Subcutaneous abdominal adipose tissue (tissue), 5 donors: Measurements from ENCODE around the gene TRDN.

Source experiments
- H3K27ac ChIP-seq: one replicate; pipeline ENCODE4 v1.7.0; 2013; ENCODE audit warnings: low read depth, mild to moderate bottlenecking, inconsistent platforms, low read length, moderate library complexity
- H3K27me3 ChIP-seq, 5 donors: one replicate each; pipeline ENCODE4 v1.7.0; 2013; ENCODE audit warnings: low read length in 5 of 5, inconsistent platforms in 1 of 5; ENCODE audit not compliant: control insufficient read depth in 5 of 5, insufficient read depth in 4 of 5
- H3K36me3 ChIP-seq, 5 donors: one replicate each; pipeline ENCODE4 v1.7.0; 2013; ENCODE audit warnings: low read length in 5 of 5; ENCODE audit not compliant: control insufficient read depth in 5 of 5, insufficient read depth in 5 of 5
- H3K4me1 ChIP-seq, 5 donors: one replicate each; pipeline ENCODE4 v1.7.0; 2013; ENCODE audit warnings: low read length in 5 of 5, mild to moderate bottlenecking in 3 of 5, moderate library complexity in 1 of 5; ENCODE audit not compliant: control insufficient read depth in 5 of 5, insufficient read depth in 5 of 5
- H3K4me3 ChIP-seq, 5 donors: one replicate each; pipeline ENCODE4 v1.7.0; 2013; ENCODE audit warnings: low read length in 5 of 5, low read depth in 1 of 5
- H3K9ac ChIP-seq, 5 donors: one replicate each; pipeline ENCODE4 v1.7.0; 2013; ENCODE audit warnings: low read length in 5 of 5, mild to moderate bottlenecking in 4 of 5, moderate library complexity in 3 of 5
- H3K9me3 ChIP-seq, 5 donors: one replicate each; pipeline ENCODE4 v1.7.0; 2013; ENCODE audit warnings: low read length in 5 of 5; ENCODE audit not compliant: control insufficient read depth in 5 of 5
- donor health status: healthy.
- donor health status: healthy.
- donor health status: healthy.
- donor health status: healthy.
- donor health status: healthy.

TRDN gene

GRCh38 chr6:123635567-123635966 is 1.2 kb downstream of the TRDN start:
- H3K27me3 ChIP-seq: no peaks in the 10 kb centered on the region

DNA sequence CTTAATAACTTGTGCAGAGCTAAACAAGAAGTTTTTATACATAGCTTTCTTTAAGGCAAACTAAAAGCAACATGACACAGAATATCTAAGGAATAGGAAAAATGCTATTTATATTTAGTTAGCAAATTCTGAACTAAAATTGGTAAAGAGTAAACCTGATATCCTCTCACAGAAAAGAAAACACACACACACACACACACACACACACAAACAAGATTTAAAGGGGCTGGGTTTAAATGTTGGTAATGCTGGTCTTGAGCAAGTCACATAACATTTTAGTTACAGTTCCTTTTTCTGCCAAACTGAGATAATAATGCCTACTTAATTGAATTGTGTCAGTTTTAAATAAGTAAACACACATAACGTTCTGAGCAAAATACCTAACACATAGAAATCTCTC is 1.6 kb downstream of the TRDN start:
- H3K27me3 ChIP-seq: no peaks in the 10 kb centered on the region
- H3K9me3 ChIP-seq: no peaks in the 10 kb centered on the region
- H3K27ac ChIP-seq: no peak overlapping the region

More at GRCh38 chr6:123635567-123635966, 1.2 kb downstream of the TRDN start:
- Histone ChIP-seq H3K27ac (no peak overlapping the region), H3K4me1 (peaks cover 0 to 4% (median 0%) of the 10 kb centered on the region in 5 donors), H3K4me3 (no peak overlapping the region), H3K9ac (peak overlapping the region in 1 of 5 donors; percentile 30), H3K9me3 (no peaks in the 10 kb centered on the region), H3K36me3 (no peaks in the 10 kb centered on the region)

GRCh38 chr6:123632641-123633040 is 4.1 kb downstream of the TRDN start:
- H3K9ac ChIP-seq: no peak overlapping the region
- no peak overlapping the region for H3K27ac ChIP-seq
- H3K27me3 ChIP-seq: no peaks in the 10 kb centered on the region
- no peaks in the 10 kb centered on the region for H3K36me3 ChIP-seq
- H3K4me1 ChIP-seq: peaks cover 0 to 4% (median 0%) of the 10 kb centered on the region in 5 donors
- no peaks in the 10 kb centered on the region for H3K9me3 ChIP-seq
- no peak overlapping the region for H3K4me3 ChIP-seq

More for the DNA sequence above, 1.6 kb downstream of the TRDN start:
- Histone ChIP-seq H3K4me1 (peaks cover 0 to 4% (median 0%) of the 10 kb centered on the region in 5 donors), H3K4me3 (no peak overlapping the region), H3K9ac (peak overlapping the region in 1 of 5 donors; percentile 30), H3K36me3 (no peaks in the 10 kb centered on the region)

DNA sequence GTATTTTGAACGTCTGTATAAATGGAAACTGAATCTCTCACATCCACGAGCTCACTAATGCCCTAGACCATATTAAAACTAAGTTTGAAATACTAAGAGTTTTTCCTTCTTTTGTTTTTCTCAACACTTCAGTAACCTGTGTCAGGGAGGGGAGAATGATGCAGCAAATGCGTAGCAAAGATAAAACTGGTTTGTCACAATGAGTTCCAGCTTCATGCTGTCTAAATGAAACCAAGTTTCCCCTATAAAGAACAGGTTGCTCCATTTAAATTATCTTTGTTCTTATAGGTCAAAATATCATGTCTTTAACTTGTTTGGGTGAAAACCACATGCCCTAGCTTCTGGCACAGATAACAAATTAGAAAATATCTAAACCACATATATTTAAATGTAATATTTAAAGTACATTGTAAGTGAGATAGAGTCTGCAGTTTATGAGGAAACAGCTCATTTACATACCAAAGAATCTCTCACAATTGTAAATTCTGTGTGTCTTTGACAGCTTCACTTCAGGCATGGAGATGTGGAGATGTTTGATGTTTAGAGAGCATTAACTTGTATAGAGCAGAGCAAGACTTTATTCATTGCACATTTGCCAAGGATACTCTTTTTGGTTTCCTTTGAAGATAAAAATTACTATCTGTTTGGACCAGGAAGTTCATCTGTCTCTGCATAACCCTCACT is 7.3 kb downstream of the TRDN start:
- H3K9ac ChIP-seq: no peak overlapping the region

GRCh38 chr6:123625696-123626095 is 11.1 kb downstream of the TRDN start:
- Histone ChIP-seq H3K9ac (no peak overlapping the region), H3K4me3 (no peak overlapping the region), H3K9me3 (no peaks in the 10 kb centered on the region), H3K27me3 (no peaks in the 10 kb centered on the region), H3K4me1 (no peaks in the 10 kb centered on the region), H3K36me3 (no peaks in the 10 kb centered on the region), H3K27ac (no peak overlapping the region)

More for the DNA sequence above, 7.3 kb downstream of the TRDN start:
- H3K27ac ChIP-seq: no peak overlapping the region
- no peaks in the 10 kb centered on the region for H3K4me1 ChIP-seq
- no peaks in the 10 kb centered on the region for H3K9me3 ChIP-seq
- no peaks in the 10 kb centered on the region for H3K36me3 ChIP-seq
- no peaks in the 10 kb centered on the region for H3K27me3 ChIP-seq
- H3K4me3 ChIP-seq: no peak overlapping the region

GRCh38 chr6:123622780-123623179 is 14.0 kb downstream of the TRDN start:
- Histone ChIP-seq H3K27ac (no peak overlapping the region), H3K4me1 (no peaks in the 10 kb centered on the region), H3K9me3 (no peaks in the 10 kb centered on the region), H3K27me3 (no peaks in the 10 kb centered on the region), H3K36me3 (no peaks in the 10 kb centered on the region), H3K4me3 (no peak overlapping the region), H3K9ac (no peak overlapping the region)

- no peak overlapping the region for H3K27ac ChIP-seq
- H3K36me3 ChIP-seq: no peaks in the 10 kb centered on the region
- H3K27me3 ChIP-seq: no peaks in the 10 kb centered on the region
- no peaks in the 10 kb centered on the region for H3K4me1 ChIP-seq
- H3K9me3 ChIP-seq: no peaks in the 10 kb centered on the region
- H3K4me3 ChIP-seq: no peak overlapping the region
- H3K9ac ChIP-seq: no peak overlapping the region
These were observed 17.6 kb downstream of the TRDN start for GRCh38 chr6:123619156-123619555.

- H3K4me1 ChIP-seq: no peaks in the 10 kb centered on the region
- no peak overlapping the region for H3K4me3 ChIP-seq
- H3K36me3 ChIP-seq: no peaks in the 10 kb centered on the region
- H3K27me3 ChIP-seq: no peaks in the 10 kb centered on the region
- H3K9me3 ChIP-seq: no peaks in the 10 kb centered on the region
- no peak overlapping the region for H3K9ac ChIP-seq
- H3K27ac ChIP-seq: no peak overlapping the region
These were observed 19.8 kb downstream of the TRDN start for GRCh38 chr6:123616942-123617341.

GRCh38 chr6:123616016-123616415 is 20.7 kb downstream of the TRDN start:
- H3K27me3 ChIP-seq: no peaks in the 10 kb centered on the region
- no peaks in the 10 kb centered on the region for H3K9me3 ChIP-seq
- no peaks in the 10 kb centered on the region for H3K36me3 ChIP-seq
- no peak overlapping the region for H3K27ac ChIP-seq
- no peak overlapping the region for H3K4me3 ChIP-seq
- H3K9ac ChIP-seq: no peak overlapping the region
- H3K4me1 ChIP-seq: no peaks in the 10 kb centered on the region

DNA sequence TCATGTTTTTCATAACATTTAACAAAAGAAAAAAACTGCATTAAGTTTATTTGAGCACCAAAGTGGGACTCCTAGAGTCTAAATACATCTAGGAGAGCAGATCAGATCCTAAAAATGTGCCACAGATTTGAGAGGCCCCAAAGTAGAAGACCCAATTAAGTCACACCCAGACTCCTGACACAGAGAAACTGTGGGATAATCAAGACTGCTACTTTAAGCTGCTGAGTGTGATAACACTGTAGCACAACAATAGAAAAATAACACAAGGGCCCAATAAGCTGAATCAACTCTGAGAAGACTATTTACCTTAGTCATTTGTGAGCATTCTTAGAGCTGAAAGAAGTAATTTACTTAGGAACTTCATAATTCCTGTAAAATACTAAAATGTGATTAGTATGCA is 26.0 kb downstream of the TRDN start:
- no peak overlapping the region for H3K4me3 ChIP-seq
- no peak overlapping the region for H3K9ac ChIP-seq
- no peaks in the 10 kb centered on the region for H3K9me3 ChIP-seq

More for the DNA sequence above, 26.0 kb downstream of the TRDN start:
- no peaks in the 10 kb centered on the region for H3K36me3 ChIP-seq
- H3K27me3 ChIP-seq: no peaks in the 10 kb centered on the region
- no peaks in the 10 kb centered on the region for H3K4me1 ChIP-seq
- no peak overlapping the region for H3K27ac ChIP-seq
